ENCODE results near the gene ST7L. TPM values are rescaled to one million over a fixed set of nuclear protein-coding genes. Genes with fewer than 3 reads are reported as not detected.

ST7L gene
- total and polyA plus RNA-seq, 10 of the 15 experiments (the other 5 are each of a cell fraction or from before 2014, with no cell fraction given), result 3.6 to 13.7 (median 8.9) TPM

DNA sequence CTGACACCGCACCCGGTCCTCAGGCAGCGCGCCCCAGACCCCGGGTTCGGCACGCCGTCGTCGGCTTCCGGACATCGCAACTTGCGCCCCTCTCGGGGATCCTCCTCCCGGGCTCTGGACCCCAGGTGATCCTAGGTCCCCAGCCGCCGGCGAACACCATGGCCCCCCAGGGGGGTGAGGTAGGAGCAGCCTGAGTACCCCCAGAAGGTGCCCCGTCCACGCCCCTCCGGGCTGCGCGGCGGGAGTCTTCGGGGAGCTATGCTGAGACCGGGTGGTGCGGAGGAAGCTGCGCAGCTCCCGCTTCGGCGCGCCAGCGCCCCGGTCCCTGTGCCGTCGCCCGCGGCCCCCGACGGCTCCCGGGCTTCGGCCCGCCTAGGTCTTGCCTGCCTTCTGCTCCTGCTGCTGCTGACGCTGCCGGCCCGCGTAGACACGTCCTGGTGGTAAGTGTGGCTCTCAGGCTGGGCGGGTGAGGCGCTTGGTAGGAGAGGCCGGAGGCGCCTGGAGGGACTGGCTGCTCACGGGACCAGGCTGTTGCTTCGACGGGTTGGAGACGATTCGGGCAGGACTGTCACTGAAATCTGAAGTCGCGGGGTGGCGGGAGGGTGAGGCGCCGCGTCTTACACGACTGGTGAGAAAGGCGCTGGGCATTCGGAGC lies 109.8 kb downstream of the ST7L start:
- TF ChIP-seq GATAD2B (conservative IDR thresholded peaks at IDR 0.05; ENCODE audit: low read depth), result 0 out of 2 replicates have a peak, but pooled peaks have one; percentile 19
- TF ChIP-seq EED (IDR thresholded peaks at IDR 0.05; ENCODE audit: low read depth), result no peak
- TF ChIP-seq ZSCAN29 (IDR thresholded peaks at IDR 0.05), result peak; percentile 81
- H2AFZ ChIP-seq (ENCODE audit: control insufficient read depth, low read depth, low read length), result peak overlapping the region; percentile 68
- no peak overlapping the region for H3K27ac ChIP-seq (ENCODE audit: control insufficient read depth, insufficient read depth)
- ChIA-PET POLR2A (interaction anchor here (0.5 kb wide), 1 partner anchor 111 kb away, joined by 4 read pairs; no protein-coding TSS in a partner anchor), CTCF (no interaction called here), SMC1A (ENCODE audit: uncharacterized antibody, unreplicated experiment) (interaction anchor here (1.2 to 1.4 kb wide), 2 partner anchors 9 to 115 kb away, joined by 3 read pairs; no protein-coding TSS in a partner anchor), RAD21 (ENCODE audit: unreplicated experiment) (no interaction called here)
- H3K4me2 ChIP-seq (ENCODE audit: control insufficient read depth, insufficient read depth), result peak overlapping the region; percentile 81
- H3K9ac ChIP-seq (ENCODE audit: control insufficient read depth, insufficient read depth, low read length), result no peak overlapping the region
- H3K36me3 ChIP-seq (ENCODE audit: control insufficient read depth in 2 of 2, insufficient read depth in 2 of 2, low read length in 1 of 2), result no peaks in the 10 kb centered on the region
- peak overlapping the region; percentile 67; the same call in 1 of the 2 replicates for H3K4me3 ChIP-seq
- in situ Hi-C loops (cut with MboI) (no loop called here), intact Hi-C loops (cut with micrococcal nuclease; ENCODE audit: unreplicated experiment) (no loop called here)
- ATAC-seq (no peak), FAIRE-seq (no peak), DNase-seq (ENCODE audit: low read depth, low spot score) (no peak)
- H4K20me1 ChIP-seq (ENCODE audit: control insufficient read depth, insufficient read depth), result no peaks in the 10 kb centered on the region
- peaks cover 2 to 10% of the 10 kb centered on the region in 2 experiments for H3K27me3 ChIP-seq (replicated peaks in 1 of 2; ENCODE audit: control insufficient read depth in 2 of 2, insufficient read depth in 2 of 2, low read length in 1 of 2)
- H3K9me3 ChIP-seq (replicated peaks; ENCODE audit: control insufficient read depth, insufficient read depth, low read length), result no peaks in the 10 kb centered on the region
- no TSS peak for BruUV-seq (replicated peaks)
- no peaks in the 10 kb centered on the region for H3K79me2 ChIP-seq (ENCODE audit: control insufficient read depth, insufficient read depth, low read length)
- WGBS (ENCODE audit: insufficient coverage, insufficient replicate concordance, low lambda C conversion rate, missing lambda C conversion rate), result 61% methylated on average over 59 of the region's 66 CpGs
- peaks cover 8% of the 10 kb centered on the region; the same call in 1 of the 2 replicates for H3K4me1 ChIP-seq (ENCODE audit: control insufficient read depth, insufficient read depth, low read length)

DNA sequence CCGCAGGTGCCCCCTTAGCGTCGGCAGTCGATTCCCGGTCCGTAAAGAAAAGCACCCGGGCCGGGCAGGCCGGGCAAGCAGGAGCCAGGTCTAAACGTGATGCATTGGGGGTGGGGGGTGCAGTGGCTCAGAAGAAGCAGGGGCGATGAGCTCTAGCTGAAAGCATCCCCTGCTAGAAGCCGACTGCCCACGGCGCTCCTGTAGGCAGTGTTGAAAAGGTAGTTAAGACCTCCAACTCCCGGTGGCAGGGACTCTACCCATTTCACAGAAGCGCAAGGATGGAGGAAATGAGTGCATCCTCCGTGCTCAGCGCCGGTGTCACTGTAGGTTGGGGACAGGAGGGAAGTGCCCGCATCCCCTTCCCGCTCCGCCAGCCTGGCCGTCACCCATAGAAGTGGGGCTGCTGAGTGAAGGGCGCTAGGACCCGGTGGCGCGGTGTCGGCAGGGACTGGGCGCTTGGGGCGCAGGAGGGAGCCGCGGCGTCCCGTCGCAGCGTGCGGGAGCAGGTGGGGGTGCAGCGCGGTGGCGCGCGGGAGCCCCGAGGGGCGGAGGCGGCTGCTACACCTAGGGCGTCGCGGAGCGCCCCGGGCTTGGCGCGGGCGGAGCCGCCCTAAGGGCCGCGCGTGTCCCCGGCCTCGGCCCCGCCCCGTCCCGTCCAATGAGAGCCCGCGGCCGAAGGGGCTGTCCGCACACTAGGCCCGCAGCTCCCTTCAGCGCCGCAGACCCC lies 110.5 kb downstream of the ST7L start, which contains the start of gene WNT2B:
WNT2B (plus strand) TSS at position 688 of the 727 bp plus-strand sequence. CDS start 298 bp downstream, outside the sequence.
- ChIA-PET RAD21 (ENCODE audit: unreplicated experiment) (no interaction called here), CTCF (no interaction called here), POLR2A (interaction anchor here (0.5 kb wide), 1 partner anchor 110 kb away, joined by 4 read pairs; no protein-coding TSS in a partner anchor), SMC1A (ENCODE audit: uncharacterized antibody, unreplicated experiment) (interaction anchor here (1.4 kb wide), 1 partner anchor 114 kb away, joined by 3 read pairs; no protein-coding TSS in a partner anchor)
- FAIRE-seq (no peak), DNase-seq (ENCODE audit: low read depth, low spot score) (no peak), ATAC-seq (peak; percentile 88)
- H3K4me1 ChIP-seq (ENCODE audit: control insufficient read depth, insufficient read depth, low read length), result peaks cover 8% of the 10 kb centered on the region; the same call in 1 of the 2 replicates
- H3K27me3 ChIP-seq (replicated peaks in 1 of 2; ENCODE audit: control insufficient read depth in 2 of 2, insufficient read depth in 2 of 2, low read length in 1 of 2), result peaks cover 2 to 10% of the 10 kb centered on the region in 2 experiments
- no peak within 1 kb of the TSS for H3K9ac ChIP-seq (ENCODE audit: control insufficient read depth, insufficient read depth, low read length)
- 5% methylated on average over 69 of the region's 69 CpGs for WGBS (ENCODE audit: insufficient coverage, insufficient replicate concordance, low lambda C conversion rate, missing lambda C conversion rate)
- H2AFZ ChIP-seq (ENCODE audit: control insufficient read depth, low read depth, low read length), result peak within 1 kb of the TSS; percentile 68
- no peak within 1 kb of the TSS for H3K27ac ChIP-seq (ENCODE audit: control insufficient read depth, insufficient read depth)
- intact Hi-C loops (cut with micrococcal nuclease; ENCODE audit: unreplicated experiment), result no loop called here
- no TSS peak for BruUV-seq (replicated peaks)
- H4K20me1 ChIP-seq (ENCODE audit: control insufficient read depth, insufficient read depth), result no peaks in the 10 kb centered on the region
- no peaks in the 10 kb centered on the region for H3K36me3 ChIP-seq (ENCODE audit: control insufficient read depth in 2 of 2, insufficient read depth in 2 of 2, low read length in 1 of 2)
- no peaks in the 10 kb centered on the region for H3K79me2 ChIP-seq (ENCODE audit: control insufficient read depth, insufficient read depth, low read length)
- in situ Hi-C loops (cut with MboI), result no loop called here
- H3K4me2 ChIP-seq (ENCODE audit: control insufficient read depth, insufficient read depth), result peak within 1 kb of the TSS; percentile 81
- peak within 1 kb of the TSS; percentile 67 for H3K4me3 ChIP-seq
- no peaks in the 10 kb centered on the region for H3K9me3 ChIP-seq (replicated peaks; ENCODE audit: control insufficient read depth, insufficient read depth, low read length)
- TF ChIP-seq RAD21 (IDR thresholded peaks at IDR 0.05; ENCODE audit: insufficient read depth, low read depth, low read length) (no peak), BACH1 (IDR thresholded peaks at IDR 0.05; ENCODE audit: borderline replicate concordance) (peak; percentile 42; the same call in 1 of the 2 replicates), IKZF2 (IDR thresholded peaks at IDR 0.05) (no peak), GATAD2B (conservative IDR thresholded peaks at IDR 0.05; ENCODE audit: low read depth) (peak; percentile 56; the same call in 1 of the 2 replicates)
- TF ChIP-seq, protein P1, sequence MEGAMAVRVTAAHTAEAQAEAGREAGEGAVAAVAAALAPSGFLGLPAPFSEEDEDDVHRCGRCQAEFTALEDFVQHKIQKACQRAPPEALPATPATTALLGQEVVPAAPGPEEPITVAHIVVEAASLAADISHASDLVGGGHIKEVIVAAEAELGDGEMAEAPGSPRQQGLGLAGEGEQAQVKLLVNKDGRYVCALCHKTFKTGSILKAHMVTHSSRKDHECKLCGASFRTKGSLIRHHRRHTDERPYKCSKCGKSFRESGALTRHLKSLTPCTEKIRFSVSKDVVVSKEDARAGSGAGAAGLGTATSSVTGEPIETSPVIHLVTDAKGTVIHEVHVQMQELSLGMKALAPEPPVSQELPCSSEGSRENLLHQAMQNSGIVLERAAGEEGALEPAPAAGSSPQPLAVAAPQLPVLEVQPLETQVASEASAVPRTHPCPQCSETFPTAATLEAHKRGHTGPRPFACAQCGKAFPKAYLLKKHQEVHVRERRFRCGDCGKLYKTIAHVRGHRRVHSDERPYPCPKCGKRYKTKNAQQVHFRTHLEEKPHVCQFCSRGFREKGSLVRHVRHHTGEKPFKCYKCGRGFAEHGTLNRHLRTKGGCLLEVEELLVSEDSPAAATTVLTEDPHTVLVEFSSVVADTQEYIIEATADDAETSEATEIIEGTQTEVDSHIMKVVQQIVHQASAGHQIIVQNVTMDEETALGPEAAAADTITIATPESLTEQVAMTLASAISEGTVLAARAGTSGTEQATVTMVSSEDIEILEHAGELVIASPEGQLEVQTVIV (IDR thresholded peaks at IDR 0.05; ENCODE audit: borderline replicate concordance, partially characterized antibody), result no peak
- TF ChIP-seq, protein P2, sequence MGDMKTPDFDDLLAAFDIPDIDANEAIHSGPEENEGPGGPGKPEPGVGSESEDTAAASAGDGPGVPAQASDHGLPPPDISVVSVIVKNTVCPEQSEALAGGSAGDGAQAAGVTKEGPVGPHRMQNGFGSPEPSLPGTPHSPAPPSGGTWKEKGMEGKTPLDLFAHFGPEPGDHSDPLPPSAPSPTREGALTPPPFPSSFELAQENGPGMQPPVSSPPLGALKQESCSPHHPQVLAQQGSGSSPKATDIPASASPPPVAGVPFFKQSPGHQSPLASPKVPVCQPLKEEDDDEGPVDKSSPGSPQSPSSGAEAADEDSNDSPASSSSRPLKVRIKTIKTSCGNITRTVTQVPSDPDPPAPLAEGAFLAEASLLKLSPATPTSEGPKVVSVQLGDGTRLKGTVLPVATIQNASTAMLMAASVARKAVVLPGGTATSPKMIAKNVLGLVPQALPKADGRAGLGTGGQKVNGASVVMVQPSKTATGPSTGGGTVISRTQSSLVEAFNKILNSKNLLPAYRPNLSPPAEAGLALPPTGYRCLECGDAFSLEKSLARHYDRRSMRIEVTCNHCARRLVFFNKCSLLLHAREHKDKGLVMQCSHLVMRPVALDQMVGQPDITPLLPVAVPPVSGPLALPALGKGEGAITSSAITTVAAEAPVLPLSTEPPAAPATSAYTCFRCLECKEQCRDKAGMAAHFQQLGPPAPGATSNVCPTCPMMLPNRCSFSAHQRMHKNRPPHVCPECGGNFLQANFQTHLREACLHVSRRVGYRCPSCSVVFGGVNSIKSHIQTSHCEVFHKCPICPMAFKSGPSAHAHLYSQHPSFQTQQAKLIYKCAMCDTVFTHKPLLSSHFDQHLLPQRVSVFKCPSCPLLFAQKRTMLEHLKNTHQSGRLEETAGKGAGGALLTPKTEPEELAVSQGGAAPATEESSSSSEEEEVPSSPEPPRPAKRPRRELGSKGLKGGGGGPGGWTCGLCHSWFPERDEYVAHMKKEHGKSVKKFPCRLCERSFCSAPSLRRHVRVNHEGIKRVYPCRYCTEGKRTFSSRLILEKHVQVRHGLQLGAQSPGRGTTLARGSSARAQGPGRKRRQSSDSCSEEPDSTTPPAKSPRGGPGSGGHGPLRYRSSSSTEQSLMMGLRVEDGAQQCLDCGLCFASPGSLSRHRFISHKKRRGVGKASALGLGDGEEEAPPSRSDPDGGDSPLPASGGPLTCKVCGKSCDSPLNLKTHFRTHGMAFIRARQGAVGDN (IDR thresholded peaks at IDR 0.05), result no peak

Measured in GM12878 (cell line).